ENCODE results near the gene LZTS2. TPM values are rescaled to one million over a fixed set of nuclear protein-coding genes. Genes with fewer than 3 reads are reported as not detected.

Gene LZTS2
- total RNA-seq, 4 donors from 2014 or later = 41.8 to 86.8 (median 56.6) TPM

DNA sequence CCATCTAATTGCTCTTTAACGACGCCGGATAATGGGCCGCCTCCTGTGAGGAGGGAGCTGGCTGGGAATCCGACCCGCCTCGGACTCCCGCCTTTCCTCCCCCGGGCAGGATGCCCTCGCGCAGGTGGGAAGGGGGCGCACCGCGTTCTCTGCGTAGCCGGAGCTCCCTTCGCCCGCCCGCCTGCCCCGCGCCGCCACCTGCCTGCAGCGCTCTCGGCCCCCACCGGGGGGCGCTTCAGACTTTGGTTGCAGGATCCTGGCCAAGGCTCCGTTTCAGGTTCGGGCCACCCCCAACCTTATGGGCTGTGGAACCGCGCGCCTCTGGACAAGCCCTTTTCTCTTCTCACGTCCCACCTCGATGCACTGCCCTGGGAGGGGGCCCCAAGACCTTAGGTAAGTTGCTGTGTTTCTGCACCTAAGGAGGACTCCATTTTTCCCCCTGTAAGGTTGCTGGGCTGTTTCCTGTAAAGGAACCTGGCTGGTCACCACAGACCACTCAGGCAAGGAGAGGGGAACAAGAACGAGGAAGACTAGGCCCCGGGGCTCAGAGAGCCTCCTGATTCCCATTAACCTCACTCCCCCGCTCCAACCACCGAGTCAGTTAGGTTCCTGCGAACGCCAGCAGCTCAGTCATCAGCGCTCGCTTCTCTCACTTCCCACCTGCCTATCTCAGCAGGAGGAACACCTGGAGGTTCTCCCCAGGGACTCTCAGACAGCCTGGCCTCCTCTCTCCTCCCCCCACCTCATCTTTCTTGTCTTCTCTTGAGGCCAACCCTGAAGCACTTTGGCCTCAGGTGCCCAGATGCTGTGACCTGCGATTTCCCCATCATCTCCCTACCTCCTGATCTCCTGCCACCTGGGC is 50.8 kb downstream of the LZTS2 start:
- 20 to 71% methylated on average over 1 to 30 of the region's 42 CpGs for WGBS, 2 donors (ENCODE audit: low coverage in 1 of 2)
- in situ Hi-C loops (cut with MboI; ENCODE audit: low pct_ligation_motif_present in 1 of 4, low pct_unique_long_range_greater_than_20kb in 1 of 4, low sequenced_read_pairs in 3 of 4) = no loop called here
- peak; percentile 77 for DNase-seq
- peak overlapping the region in 1 of 4 donors; percentile 32 for H3K4me3 ChIP-seq
- no peak for TF ChIP-seq POLR2AphosphoS5 (IDR thresholded peaks at IDR 0.05)
- TF ChIP-seq, protein P1, sequence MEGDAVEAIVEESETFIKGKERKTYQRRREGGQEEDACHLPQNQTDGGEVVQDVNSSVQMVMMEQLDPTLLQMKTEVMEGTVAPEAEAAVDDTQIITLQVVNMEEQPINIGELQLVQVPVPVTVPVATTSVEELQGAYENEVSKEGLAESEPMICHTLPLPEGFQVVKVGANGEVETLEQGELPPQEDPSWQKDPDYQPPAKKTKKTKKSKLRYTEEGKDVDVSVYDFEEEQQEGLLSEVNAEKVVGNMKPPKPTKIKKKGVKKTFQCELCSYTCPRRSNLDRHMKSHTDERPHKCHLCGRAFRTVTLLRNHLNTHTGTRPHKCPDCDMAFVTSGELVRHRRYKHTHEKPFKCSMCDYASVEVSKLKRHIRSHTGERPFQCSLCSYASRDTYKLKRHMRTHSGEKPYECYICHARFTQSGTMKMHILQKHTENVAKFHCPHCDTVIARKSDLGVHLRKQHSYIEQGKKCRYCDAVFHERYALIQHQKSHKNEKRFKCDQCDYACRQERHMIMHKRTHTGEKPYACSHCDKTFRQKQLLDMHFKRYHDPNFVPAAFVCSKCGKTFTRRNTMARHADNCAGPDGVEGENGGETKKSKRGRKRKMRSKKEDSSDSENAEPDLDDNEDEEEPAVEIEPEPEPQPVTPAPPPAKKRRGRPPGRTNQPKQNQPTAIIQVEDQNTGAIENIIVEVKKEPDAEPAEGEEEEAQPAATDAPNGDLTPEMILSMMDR (IDR thresholded peaks at IDR 0.05) = peak; percentile 80 to 92 (median 86)
- no peaks in the 10 kb centered on the region for H3K9me3 ChIP-seq
- no peaks in the 10 kb centered on the region for H3K36me3 ChIP-seq
- H3K27me3 ChIP-seq = peaks cover 49% of the 10 kb centered on the region
- no peak overlapping the region for H3K27ac ChIP-seq
- intact Hi-C loops (cut with DNase I; ENCODE audit: low total_unique reads) = no loop called here
- peaks cover 0 to 16% (median 13%) of the 10 kb centered on the region in 4 donors for H3K4me1 ChIP-seq

DNA sequence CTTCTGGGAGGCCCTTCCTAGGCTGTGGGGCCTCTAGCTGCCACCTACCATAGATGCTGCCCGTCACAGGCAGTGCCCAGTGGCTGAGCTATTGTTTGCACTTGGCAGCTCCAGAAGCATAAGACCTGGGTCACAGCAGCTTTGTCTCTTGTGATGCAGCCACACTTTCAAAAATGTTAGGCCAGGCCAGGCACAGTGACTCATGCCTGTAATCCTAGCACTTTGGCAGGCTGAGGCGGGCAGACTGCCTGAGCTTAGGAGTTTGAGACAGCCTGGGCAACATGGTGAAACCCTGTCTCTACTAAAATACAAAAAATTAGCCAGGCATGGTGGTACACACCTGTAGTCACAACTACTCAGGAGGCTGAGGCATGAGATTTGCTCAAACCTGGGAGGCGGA is 52.7 kb downstream of the LZTS2 start:
- intact Hi-C loops (cut with DNase I; ENCODE audit: low total_unique reads) = no loop called here
- no peak overlapping the region for H3K27ac ChIP-seq
- H3K4me3 ChIP-seq = no peak overlapping the region
- H3K4me1 ChIP-seq = peaks cover 0 to 16% (median 13%) of the 10 kb centered on the region in 4 donors
- in situ Hi-C loops (cut with MboI; ENCODE audit: low pct_ligation_motif_present in 1 of 4, low pct_unique_long_range_greater_than_20kb in 1 of 4, low sequenced_read_pairs in 3 of 4) = no loop called here
- H3K27me3 ChIP-seq = peaks cover 43% of the 10 kb centered on the region
- TF ChIP-seq POLR2A (IDR thresholded peaks at IDR 0.05) (no peak), EP300 (IDR thresholded peaks at IDR 0.05; ENCODE audit: low read depth) (no peak), POLR2AphosphoS5 (IDR thresholded peaks at IDR 0.05) (no peak)
- TF ChIP-seq, protein P1 (IDR thresholded peaks at IDR 0.05) = no peak
- no peak for DNase-seq
- 78% methylated on average over 3 of the region's 3 CpGs; no CpG with 5 or more reads in 1 of the 2 donors for WGBS, 2 donors (ENCODE audit: low coverage in 1 of 2)
- no peaks in the 10 kb centered on the region for H3K36me3 ChIP-seq
- no peaks in the 10 kb centered on the region for H3K9me3 ChIP-seq

DNA sequence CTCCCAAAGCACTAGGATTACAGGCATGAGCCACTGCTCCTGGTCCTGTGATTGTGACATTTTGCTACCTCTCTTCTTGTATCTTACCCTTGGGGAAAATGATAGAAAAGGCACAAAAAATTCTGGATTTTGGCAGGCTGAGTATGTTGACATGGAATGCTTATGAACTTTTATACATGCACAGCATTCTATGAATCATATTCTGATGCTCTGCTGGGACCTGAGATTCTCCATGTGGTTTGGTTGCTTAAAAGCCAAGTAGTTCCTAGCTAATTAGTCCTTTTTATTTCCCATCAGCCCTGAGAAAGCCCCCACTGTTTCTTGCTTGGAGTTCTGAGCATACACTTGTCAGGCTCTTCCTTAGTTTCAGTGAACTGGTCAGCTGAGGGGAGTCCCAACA is 53.9 kb downstream of the LZTS2 start:
- DNase-seq = no peak
- H3K4me3 ChIP-seq = no peak overlapping the region
- H3K9me3 ChIP-seq = no peaks in the 10 kb centered on the region
- peaks cover 30% of the 10 kb centered on the region for H3K27me3 ChIP-seq
- intact Hi-C loops (cut with DNase I; ENCODE audit: low total_unique reads) (no loop called here), in situ Hi-C loops (cut with MboI; ENCODE audit: low pct_ligation_motif_present in 1 of 4, low pct_unique_long_range_greater_than_20kb in 1 of 4, low sequenced_read_pairs in 3 of 4) (no loop called here)
- TF ChIP-seq POLR2A (IDR thresholded peaks at IDR 0.05) (no peak), POLR2AphosphoS5 (IDR thresholded peaks at IDR 0.05) (no peak), EP300 (IDR thresholded peaks at IDR 0.05; ENCODE audit: low read depth) (no peak)
- TF ChIP-seq, protein P1 (IDR thresholded peaks at IDR 0.05) = no peak
- no peaks in the 10 kb centered on the region for H3K36me3 ChIP-seq
- H3K4me1 ChIP-seq = peaks cover 0 to 9% (median 7%) of the 10 kb centered on the region in 4 donors
- no peak overlapping the region for H3K27ac ChIP-seq

DNA sequence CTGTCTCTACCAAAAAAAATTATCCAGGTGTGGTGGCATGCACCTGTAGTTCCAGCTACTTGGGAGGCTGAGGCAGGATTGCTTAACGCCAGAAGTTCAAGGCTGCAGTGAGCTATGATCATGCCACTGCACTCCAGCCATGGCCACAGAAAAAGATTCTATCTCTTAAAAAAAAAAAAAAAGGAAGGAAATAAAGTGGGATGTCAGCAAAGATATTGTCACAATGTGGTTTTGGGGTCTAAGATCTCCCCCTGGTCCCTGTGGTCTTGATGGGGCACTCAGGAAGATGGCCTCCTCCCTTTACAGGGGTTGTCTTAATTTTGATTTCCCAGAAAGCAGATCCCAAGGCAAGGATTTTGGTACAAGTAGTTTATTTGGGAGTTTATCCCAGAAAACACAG is 54.7 kb downstream of the LZTS2 start:
- no peak for TF ChIP-seq EP300 (IDR thresholded peaks at IDR 0.05; ENCODE audit: low read depth)
- TF ChIP-seq, protein P1 (IDR thresholded peaks at IDR 0.05) = no peak
- no peak for TF ChIP-seq POLR2A (IDR thresholded peaks at IDR 0.05)
- TF ChIP-seq POLR2AphosphoS5 (IDR thresholded peaks at IDR 0.05) = no peak

More for the DNA sequence above, 54.7 kb downstream of the LZTS2 start:
- H3K27ac ChIP-seq = no peak overlapping the region
- no peaks in the 10 kb centered on the region for H3K9me3 ChIP-seq
- H3K4me3 ChIP-seq = no peak overlapping the region
- DNase-seq = no peak
- in situ Hi-C loops (cut with MboI; ENCODE audit: low pct_ligation_motif_present in 1 of 4, low pct_unique_long_range_greater_than_20kb in 1 of 4, low sequenced_read_pairs in 3 of 4) (no loop called here), intact Hi-C loops (cut with DNase I; ENCODE audit: low total_unique reads) (no loop called here)
- WGBS, 2 donors (ENCODE audit: low coverage in 1 of 2) = 71 to 100% methylated on average over 1 of the region's 1 CpG
- peaks cover 22% of the 10 kb centered on the region for H3K27me3 ChIP-seq
- peaks cover 0 to 8% (median 7%) of the 10 kb centered on the region in 4 donors for H3K4me1 ChIP-seq
- no peaks in the 10 kb centered on the region for H3K36me3 ChIP-seq
